Head of caudate nucleus (tissue), 42 donors: Measurements from ENCODE around the gene CNTD1.
"Not testable (repeated sequence)": the region's sequence is repeated elsewhere in the genome, so short reads cannot be mapped to it uniquely, and the experiment has no call there.

Source experiments
- DNase-seq, 42 donors: peaks; one replicate each; pipeline versions ENCODE4 v3.0.0 to v3.0.0-alpha.2; 2020 to 2021; ENCODE audit warnings: mixed read lengths in 7 of 42
- intact Hi-C: fragments of 100-400 bp; cut with DNase I; formaldehyde crosslinking; loops from one replicate; pipeline ENCODE4 v1.15.0; 2022

Gene CNTD1

DNA sequence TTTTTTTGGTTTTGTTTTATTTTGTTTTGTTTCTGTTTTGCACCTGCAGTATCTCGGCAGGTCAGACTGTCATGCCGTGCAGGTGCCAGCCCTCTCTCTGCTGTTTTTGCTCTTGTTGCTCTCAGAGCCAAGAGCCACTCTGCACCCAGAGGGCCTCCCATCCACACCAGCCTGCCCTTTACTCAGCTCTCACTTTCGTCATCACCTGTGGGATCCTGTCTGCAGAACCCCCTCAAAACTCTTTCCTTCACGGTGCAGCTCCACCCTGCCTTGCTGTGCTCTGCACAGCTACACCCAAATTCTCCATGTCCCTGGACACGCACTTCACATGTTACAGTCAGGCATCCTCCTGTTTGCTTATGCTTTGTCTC, 54.9 kb downstream of the CNTD1 start:
- intact Hi-C loops = no loop called here
- DNase-seq = no peak

DNA sequence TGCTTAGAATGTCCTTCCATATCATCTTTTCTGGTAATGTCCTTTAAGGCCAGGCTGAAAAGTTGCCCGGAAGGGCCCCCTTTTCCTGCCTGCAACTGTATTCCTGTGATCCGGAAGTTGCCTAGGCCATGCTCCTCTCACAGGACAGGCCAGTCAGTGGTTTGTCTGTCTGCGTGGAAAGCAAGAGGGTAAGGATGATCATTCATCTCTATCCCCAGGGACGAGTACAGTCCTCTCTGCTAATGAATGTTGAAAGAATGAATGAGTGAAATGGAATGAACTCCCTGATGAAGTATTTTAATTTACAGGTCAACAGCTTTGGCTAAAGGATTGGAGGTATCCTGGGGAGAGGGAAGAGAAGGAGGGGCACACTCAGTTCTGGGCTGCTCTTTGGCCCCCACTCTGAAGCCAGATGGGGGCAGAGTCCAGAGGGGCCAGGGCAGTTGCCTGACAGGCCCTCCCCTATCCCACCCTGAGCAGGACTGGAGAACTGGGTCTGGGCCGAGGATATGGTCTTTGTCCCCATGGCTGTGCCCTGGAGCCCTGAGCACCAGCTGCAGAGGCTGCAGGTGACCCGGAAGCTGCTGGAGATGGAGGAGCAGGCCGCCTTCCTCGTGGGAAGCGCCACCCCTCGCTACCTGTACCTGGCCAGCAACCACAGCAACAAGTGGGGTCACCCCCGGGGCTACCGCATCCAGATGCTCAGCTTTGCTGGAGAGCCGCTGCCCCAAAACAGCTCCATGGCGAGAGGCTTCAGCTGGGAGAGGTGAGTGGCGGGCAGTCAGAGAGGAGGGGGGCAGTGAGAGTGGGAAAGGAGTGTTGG, 55.5 kb downstream of the CNTD1 start:
- intact Hi-C loops = no loop called here
- DNase-seq = no peak

DNA sequence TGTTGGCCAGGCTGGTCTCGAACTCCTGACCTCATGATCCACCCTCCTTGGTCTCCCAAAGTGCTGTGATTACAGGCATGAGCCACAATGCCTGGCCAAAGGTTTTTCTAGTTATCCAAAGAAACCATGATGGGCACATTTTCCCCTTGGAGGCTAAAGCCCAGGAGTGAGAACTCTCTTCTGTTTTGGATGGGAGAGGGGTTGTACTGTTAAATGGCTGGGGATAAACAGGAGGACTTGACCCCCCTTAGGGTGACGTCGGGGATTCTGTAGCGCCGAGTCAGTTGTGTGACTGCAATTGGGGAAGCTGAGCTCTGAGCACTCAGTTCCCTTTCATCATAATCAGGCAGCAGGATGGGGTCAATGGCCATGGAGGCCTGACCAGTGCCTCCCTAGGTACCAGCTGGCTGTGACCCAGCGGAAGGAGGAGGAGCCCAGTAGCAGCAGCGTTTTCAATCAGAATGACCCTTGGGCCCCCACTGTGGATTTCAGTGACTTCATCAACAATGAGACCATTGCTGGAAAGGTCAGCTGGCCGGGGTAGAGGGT, 56.5 kb downstream of the CNTD1 start:
- intact Hi-C loops = no loop called here
- no peak for DNase-seq

DNA sequence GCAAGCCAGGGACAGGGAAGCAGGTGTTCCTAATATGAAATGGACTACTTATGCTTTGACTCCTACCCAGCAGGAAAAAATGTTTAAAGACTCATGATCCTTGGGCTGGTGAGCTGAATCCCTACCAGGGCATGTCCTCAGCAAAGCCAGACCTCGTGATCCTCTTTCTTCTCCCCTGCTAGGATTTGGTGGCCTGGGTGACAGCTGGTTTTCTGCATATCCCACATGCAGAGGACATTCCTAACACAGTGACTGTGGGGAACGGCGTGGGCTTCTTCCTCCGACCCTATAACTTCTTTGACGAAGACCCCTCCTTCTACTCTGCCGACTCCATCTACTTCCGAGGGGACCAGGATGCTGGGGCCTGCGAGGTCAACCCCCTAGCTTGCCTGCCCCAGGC, 57.4 kb downstream of the CNTD1 start:
- intact Hi-C loops, DNase-seq: not testable (repeated sequence)

DNA sequence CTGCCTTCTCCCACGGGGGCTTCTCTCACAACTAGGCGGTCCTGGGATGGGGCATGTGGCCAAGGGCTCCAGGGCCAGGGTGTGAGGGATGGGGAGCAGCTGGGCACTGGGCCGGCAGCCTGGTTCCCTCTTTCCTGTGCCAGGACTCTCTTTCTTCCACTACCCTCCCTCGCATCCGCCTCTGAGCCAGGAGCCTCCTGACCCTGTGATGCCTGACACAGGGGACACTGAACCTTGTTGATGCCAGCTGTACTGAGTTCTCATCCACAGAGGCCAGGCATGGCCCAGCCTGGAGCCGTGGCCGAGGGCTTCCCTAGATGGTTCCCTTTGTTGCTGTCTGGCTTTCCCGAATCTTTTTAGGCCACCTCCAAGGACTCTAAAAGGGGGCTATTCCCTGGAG, 57.9 kb downstream of the CNTD1 start:
- not testable (repeated sequence) for DNase-seq

DNA sequence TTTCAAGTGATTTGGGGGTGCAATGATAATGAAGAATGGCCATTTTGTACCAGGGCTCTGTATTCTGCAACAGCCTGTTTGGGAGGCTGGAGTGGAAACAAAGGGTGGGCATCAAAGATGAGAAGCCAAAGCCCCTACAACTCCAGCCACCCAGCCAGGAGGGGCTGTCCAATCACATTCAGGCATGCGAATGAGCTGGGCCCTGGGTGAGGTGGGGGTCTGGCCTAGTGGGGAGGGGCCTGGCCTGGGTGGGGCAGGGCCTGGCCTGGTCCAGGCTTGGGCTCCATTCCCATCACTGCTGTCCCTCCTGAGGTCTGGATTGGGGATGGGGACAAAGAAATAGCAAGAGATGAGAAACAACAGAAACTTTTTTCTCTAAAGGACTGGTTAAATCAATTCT, 58.7 kb downstream of the CNTD1 start:
- intact Hi-C loops = no loop called here
- no peak for DNase-seq

More for the DNA sequence above, 57.9 kb downstream of the CNTD1 start:
- intact Hi-C loops = not testable (repeated sequence)
